Uterus (tissue), 4 donors: ENCODE results near the gene NUMA1. TPM values are rescaled to one million over a fixed set of nuclear protein-coding genes. Genes with fewer than 3 reads are reported as not detected.

Experiments
- DNase-seq, 2 donors: peaks; one replicate each; pipeline ENCODE4 v3.0.0-alpha.2; 2019 to 2020
- H3K27ac ChIP-seq, 2 donors: fragments of 200-600 bp; sonication (generic); 1 replicate in 1 of 2; 2 replicates in 1 of 2; pipeline ENCODE4 v1.5.1; 2016 to 2018
- H3K27me3 ChIP-seq, 2 donors: fragments of 200-600 bp; sonication (generic); one replicate each; pipeline ENCODE4 v1.5.1; 2018 to 2019; ENCODE audit warnings: control low read depth in 1 of 2
- H3K36me3 ChIP-seq, 2 donors: fragments of 200-600 bp; sonication (generic); one replicate each; pipeline ENCODE4 v1.5.1; 2019; ENCODE audit warnings: control low read depth in 1 of 2
- H3K4me1 ChIP-seq, 2 donors: fragments of 200-600 bp; sonication (generic); one replicate each; pipeline ENCODE4 v1.5.1; 2018 to 2019; ENCODE audit warnings: control low read depth in 1 of 2
- H3K4me3 ChIP-seq, 2 donors: fragments of 200-600 bp; sonication (generic); 1 replicate in 1 of 2; 2 replicates in 1 of 2; pipeline ENCODE4 v1.5.1; 2018 to 2019; ENCODE audit warnings: mild to moderate bottlenecking in 1 of 2
- H3K9me3 ChIP-seq, 2 donors: fragments of 200-600 bp; sonication (generic); one replicate each; pipeline ENCODE4 v1.5.1; 2019; ENCODE audit warnings: control low read depth in 1 of 2
- POLR2A ChIP-seq, 2 donors: fragments of 450-650 bp; IDR thresholded peaks; one replicate each; pipeline ENCODE4 v1.6.1; 2016; ENCODE audit warnings: antibody characterized with exemption in 2 of 2, mild to moderate bottlenecking in 1 of 2, moderate library complexity in 1 of 2
- intact Hi-C: fragments of 100-400 bp; cut with DNase I; formaldehyde crosslinking; loops from one replicate; pipeline ENCODE4 v1.15.1; 2023; ENCODE audit warnings: low total_unique reads
- total RNA-seq, 4 donors: library from RNA; depleted of rRNA in 3 of 4; stranded (reverse); fragments of >200 nt in 3 of 4; gene quantifications; one replicate each; pipeline versions ENCODE4 v1.1.0 to v1.2.4, GENCODE V29; 2014 to 2023
- TF ChIP-seq, protein P1 (sequence below), 4 experiments: fragments of 200-600 bp in 2 of 4; fragments of 450-650 bp in 2 of 4; sonication (generic) in 2 of 4; IDR thresholded peaks; one replicate each; pipeline ENCODE4 v1.5.1; 2016 to 2019; ENCODE audit warnings: antibody characterized with exemption in 4 of 4, mild to moderate bottlenecking in 2 of 4, moderate library complexity in 1 of 4
- donor health status: DM: yes; HTN: yes; CAD: no.

Gene NUMA1
- total RNA-seq, 4 donors from 2014 or later = 159 to 365 (median 303) TPM

DNA sequence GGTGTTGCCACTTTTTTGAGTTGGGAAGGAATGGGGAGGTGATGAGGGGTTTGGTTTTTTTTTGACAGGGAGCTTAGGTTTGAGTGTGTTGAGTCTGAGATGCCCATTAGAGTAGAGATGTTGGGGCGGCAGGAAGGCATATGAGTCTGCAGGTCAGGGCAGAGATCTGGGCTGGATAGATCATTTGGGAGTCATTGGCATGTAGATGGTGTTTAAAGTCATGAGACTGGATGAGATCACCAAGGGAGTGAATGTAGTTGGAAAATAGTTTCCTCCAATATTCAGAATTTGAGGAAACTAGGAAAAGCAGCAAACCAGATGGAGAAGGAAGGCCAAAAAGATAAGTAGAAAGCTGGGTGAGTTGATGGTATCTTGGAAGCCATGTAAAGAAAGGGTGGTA lies 34.2 kb upstream of the NUMA1 start:
- no peak overlapping the region for H3K27ac ChIP-seq
- H3K9me3 ChIP-seq = no peaks in the 10 kb centered on the region
- H3K36me3 ChIP-seq = no peaks in the 10 kb centered on the region
- H3K4me1 ChIP-seq = peaks cover 0 to 5% of the 10 kb centered on the region in 2 donors
- TF ChIP-seq POLR2A (IDR thresholded peaks at IDR 0.05) = no peak
- TF ChIP-seq, protein P1, sequence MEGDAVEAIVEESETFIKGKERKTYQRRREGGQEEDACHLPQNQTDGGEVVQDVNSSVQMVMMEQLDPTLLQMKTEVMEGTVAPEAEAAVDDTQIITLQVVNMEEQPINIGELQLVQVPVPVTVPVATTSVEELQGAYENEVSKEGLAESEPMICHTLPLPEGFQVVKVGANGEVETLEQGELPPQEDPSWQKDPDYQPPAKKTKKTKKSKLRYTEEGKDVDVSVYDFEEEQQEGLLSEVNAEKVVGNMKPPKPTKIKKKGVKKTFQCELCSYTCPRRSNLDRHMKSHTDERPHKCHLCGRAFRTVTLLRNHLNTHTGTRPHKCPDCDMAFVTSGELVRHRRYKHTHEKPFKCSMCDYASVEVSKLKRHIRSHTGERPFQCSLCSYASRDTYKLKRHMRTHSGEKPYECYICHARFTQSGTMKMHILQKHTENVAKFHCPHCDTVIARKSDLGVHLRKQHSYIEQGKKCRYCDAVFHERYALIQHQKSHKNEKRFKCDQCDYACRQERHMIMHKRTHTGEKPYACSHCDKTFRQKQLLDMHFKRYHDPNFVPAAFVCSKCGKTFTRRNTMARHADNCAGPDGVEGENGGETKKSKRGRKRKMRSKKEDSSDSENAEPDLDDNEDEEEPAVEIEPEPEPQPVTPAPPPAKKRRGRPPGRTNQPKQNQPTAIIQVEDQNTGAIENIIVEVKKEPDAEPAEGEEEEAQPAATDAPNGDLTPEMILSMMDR (IDR thresholded peaks at IDR 0.05) = no peak
- H3K4me3 ChIP-seq = no peak overlapping the region
- H3K27me3 ChIP-seq = no peaks in the 10 kb centered on the region
- no peak for DNase-seq
- intact Hi-C loops = no loop called here

DNA sequence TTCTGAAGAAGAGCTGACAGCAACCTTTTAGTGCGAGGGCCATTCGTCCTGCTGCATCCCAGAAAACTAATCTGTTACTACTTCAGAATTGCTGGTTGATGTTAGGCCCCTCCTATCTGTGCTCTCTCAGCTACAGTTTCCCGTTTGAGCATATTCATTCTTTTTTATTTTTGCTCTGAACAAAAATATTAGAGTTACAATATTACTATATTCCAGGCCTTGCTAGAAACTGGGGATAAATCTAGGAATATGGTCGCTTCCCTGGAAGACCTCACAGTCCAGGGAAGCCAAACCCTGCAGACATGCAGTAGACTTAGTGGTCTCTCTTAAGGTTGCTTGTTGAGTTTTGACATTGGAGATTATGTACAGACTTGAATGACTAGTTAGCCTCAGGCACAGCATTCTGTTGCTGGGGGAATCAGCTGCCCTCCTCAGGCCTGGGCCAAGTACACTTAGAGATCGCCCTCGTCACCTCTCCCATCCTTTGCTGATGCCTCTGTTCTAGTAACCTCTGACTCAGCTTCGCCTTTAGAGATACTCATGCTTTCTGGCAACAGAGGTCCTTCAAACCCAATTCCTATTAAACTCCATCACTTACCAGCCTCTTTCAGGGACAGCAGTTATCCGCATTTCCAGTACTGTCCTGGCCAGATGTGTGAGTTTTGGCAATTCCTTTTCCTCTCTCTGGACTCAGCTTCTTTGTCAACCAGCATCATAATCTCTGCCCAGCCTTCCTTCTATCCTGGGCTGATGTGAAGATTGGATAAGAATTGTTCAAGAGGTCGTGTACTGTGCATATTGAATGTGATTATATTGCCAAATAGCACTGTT lies 32.9 kb upstream of the NUMA1 start:
- Histone ChIP-seq H3K4me1 (peaks cover 0 to 5% of the 10 kb centered on the region in 2 donors), H3K9me3 (no peaks in the 10 kb centered on the region), H3K4me3 (peak overlapping the region; percentile 61 to 87), H3K27ac (peak overlapping the region; percentile 96 to 98), H3K36me3 (no peaks in the 10 kb centered on the region), H3K27me3 (no peaks in the 10 kb centered on the region)
- DNase-seq = no peak
- intact Hi-C loops = no loop called here
- no peak for TF ChIP-seq POLR2A (IDR thresholded peaks at IDR 0.05)
- TF ChIP-seq, protein P1 (IDR thresholded peaks at IDR 0.05) = no peak

DNA sequence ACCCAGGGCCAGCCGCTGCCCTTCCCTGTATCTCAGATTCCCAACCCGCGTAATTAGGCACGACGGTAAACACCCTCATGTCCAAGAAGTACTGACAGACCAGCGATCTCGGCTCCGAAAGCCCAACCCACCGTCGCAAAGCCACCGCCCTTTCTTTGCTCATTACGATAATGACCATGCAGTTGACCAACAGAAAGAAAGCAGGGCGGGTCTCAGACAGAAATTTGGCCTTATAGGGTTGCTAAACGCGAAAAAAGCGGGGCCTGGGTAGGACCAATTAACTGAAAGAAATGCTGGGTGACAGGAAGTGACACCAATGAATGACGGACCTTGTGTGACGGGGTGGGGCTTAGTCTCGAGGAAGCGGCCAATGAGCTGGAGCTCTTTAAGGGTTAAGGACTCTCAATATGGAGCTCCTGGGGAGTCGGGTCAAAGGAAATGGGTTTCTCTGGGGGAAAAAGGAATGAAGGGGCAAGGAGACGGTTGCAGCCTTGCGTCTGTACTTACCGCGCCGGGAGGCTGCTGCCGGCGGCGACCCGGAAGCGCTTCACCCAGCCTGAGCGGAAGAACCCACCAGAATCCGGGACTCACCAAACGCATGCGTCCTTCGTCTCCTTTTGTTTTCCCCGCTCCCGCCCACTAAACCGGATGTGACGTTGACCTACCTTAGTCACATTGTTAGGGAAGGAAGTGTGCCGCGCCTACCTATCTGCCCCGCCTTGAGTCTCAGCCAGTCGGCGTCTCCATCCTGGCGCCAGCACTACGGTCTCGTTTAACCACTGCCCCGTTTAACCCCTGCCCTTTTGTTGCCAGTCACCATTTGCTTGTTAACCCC lies 32.0 kb upstream of the NUMA1 start, which contains the start of gene ANAPC15:
ANAPC15 (minus strand) TSS at position 553 of the 835 bp plus-strand sequence. CDS start 1,419 bp downstream, outside the sequence.
- peak; percentile 98 to 100 for DNase-seq
- intact Hi-C loops = no loop called here
- no peaks in the 10 kb centered on the region for H3K36me3 ChIP-seq
- TF ChIP-seq, protein P1 (IDR thresholded peaks at IDR 0.05) = peak in 2 of 4 experiments; percentile 25 to 33
- peak; percentile 94 to 100 for TF ChIP-seq POLR2A (IDR thresholded peaks at IDR 0.05)
- peaks cover 0 to 5% of the 10 kb centered on the region in 2 donors for H3K4me1 ChIP-seq
- H3K27ac ChIP-seq = peak within 1 kb of the TSS; percentile 96 to 98
- no peaks in the 10 kb centered on the region for H3K27me3 ChIP-seq
- peak within 1 kb of the TSS; percentile 61 to 87 for H3K4me3 ChIP-seq
- no peaks in the 10 kb centered on the region for H3K9me3 ChIP-seq

DNA sequence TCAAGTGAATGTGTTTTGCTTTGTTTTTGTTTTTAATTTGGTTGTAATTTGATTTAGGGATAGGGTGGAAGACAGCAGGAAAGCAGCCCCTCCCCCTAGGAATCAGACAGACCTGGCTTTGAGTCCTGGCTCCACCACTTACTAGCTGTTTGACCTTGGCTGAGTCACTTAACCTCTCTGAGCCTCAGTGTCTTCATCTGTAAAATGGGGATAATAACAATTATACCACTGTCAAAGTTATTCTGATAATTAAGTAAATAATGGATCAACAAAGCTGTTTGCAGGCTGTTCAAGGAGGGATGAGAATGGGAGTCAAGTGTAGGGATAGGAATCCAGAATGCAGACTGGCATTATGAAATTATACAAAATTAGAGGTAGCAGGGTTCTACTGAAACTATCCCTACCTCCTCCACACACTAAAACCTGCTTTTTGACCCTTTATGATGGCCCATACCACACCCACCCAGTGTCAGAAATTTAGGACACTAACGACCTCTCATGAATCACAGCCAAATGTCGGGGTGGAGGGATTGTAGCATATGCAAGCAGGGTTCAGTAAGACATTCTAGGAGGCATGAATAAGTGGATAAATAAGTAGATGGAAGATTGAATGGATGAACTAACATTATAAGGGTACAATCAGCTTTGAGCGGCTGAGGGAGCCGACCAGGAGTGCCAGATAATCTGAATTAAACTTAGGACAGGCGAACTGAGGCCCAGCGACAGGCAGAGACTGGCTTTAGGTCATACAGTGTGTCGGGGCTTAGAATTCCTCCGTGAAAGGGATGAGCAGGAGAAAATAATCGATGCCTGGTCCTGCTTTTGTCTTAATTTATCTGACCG lies 31.2 kb upstream of the NUMA1 start:
- no peak for TF ChIP-seq POLR2A (IDR thresholded peaks at IDR 0.05)
- TF ChIP-seq, protein P1 (IDR thresholded peaks at IDR 0.05) = peak in 1 of 4 experiments; percentile 11
- no peak for DNase-seq
- intact Hi-C loops = no loop called here
- no peaks in the 10 kb centered on the region for H3K9me3 ChIP-seq
- peak overlapping the region; percentile 61 to 87 for H3K4me3 ChIP-seq
- H3K27ac ChIP-seq = peak overlapping the region; percentile 96 to 98
- H3K27me3 ChIP-seq = no peaks in the 10 kb centered on the region
- H3K36me3 ChIP-seq = no peaks in the 10 kb centered on the region
- H3K4me1 ChIP-seq = peaks cover 0 to 5% of the 10 kb centered on the region in 2 donors
